Vagina (tissue), 2 donors: ENCODE measurements around the gene VCP. TPM values are rescaled to one million over a fixed set of nuclear protein-coding genes. Genes with fewer than 3 reads are reported as not detected.

ENCODE experiments used
- DNase-seq, 2 donors: peaks; one replicate each; pipeline ENCODE4 v3.0.0-alpha.2; 2017; ENCODE audit errors: extremely low spot score in 2 of 2
- H3K27ac ChIP-seq: fragments of 200-600 bp; sonication (generic); one replicate; pipeline ENCODE4 v1.5.1; 2019
- H3K27me3 ChIP-seq: fragments of 200-600 bp; sonication (generic); one replicate; pipeline ENCODE4 v1.5.1; 2019
- H3K36me3 ChIP-seq, 2 donors: fragments of 200-600 bp; sonication (generic); one replicate each; pipeline ENCODE4 v1.5.1; 2017 to 2019
- H3K4me1 ChIP-seq: fragments of 200-600 bp; sonication (generic); one replicate; pipeline ENCODE4 v1.5.1; 2019
- H3K4me3 ChIP-seq, 2 donors: fragments of 200-600 bp; sonication (generic); 1 replicate in 1 of 2; 2 replicates in 1 of 2; pipeline ENCODE4 v1.5.1; 2016 to 2019
- H3K9me3 ChIP-seq: fragments of 200-600 bp; sonication (generic); one replicate; pipeline ENCODE4 v1.5.1; 2019
- POLR2A ChIP-seq, 2 donors: fragments of 450-650 bp; IDR thresholded peaks; one replicate each; pipeline ENCODE4 v1.6.1; 2017; ENCODE audit warnings: antibody characterized with exemption in 2 of 2, mild to moderate bottlenecking in 2 of 2, moderate library complexity in 2 of 2
- POLR2AphosphoS5 ChIP-seq, 2 donors: sonication (generic); formaldehyde crosslinking; IDR thresholded peaks; one replicate each; pipeline ENCODE4 v1.9.0; 2017; ENCODE audit warnings: antibody characterized with exemption in 2 of 2, mild to moderate bottlenecking in 2 of 2, low read depth in 1 of 2; ENCODE audit not compliant: insufficient read depth in 1 of 2
- intact Hi-C: fragments of 100-400 bp; cut with DNase I; formaldehyde crosslinking; loops from one replicate; pipeline ENCODE4 v1.15.1; 2023
- total RNA-seq: library from RNA; depleted of rRNA; stranded (reverse); fragments of >200 nt; gene quantifications from one replicate; pipeline ENCODE4 v1.2.3, GENCODE V29; 2016
- TF ChIP-seq, protein P1 (sequence below), 3 experiments: fragments of 450-650 bp in 2 of 3; fragments of 200-600 bp in 1 of 3; sonication (generic) in 1 of 3; IDR thresholded peaks; one replicate each; pipeline ENCODE4 v1.5.1; 2017 to 2019; ENCODE audit warnings: antibody characterized with exemption in 3 of 3, mild to moderate bottlenecking in 2 of 3, moderate library complexity in 2 of 3

Gene VCP
- total RNA-seq = 130 TPM

DNA sequence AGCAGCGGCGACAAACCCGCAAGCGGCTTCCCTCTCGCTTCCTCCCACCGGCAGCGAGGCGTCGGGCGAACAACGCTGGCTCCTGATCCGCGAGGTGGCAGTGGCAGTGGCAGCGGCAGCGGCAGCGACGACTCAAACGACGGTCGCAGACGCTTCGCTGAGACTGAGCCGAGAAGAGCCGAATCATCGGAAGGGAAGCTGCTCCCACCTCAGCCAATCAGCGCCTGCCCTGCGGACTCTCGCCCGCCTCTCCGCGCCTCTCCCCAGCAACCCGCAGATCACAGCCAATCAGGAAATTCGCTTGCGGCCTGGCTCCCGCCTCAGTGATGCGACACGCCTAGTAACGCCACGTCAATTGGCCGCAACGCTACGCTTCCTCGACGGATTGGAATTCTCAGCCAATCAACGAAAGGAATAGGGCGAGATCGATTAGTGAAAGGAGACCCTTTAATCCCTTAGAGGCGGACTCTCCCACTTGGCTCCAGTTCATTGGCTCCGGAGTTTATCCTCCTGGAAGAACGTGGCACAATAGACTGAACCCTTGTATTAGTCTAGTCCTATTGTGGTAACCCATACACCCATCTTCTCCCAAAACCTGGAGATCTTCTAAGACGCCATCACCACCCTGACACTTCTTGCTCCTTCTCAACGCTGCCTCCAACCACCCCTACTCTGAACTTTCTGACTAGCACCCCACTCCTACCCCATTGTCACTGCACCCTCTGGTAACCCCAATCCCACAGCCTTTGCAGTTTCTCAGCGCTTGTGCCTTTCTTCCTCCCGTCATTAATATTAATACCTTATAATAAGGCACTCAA is at the start of gene VCP:
Gene VCP, minus strand, starts transcription at position 165 of the 818 bp plus-strand sequence. CDS start 272 bp downstream, outside the sequence.
- Histone ChIP-seq H3K27me3 (no peaks in the 10 kb centered on the region), H3K36me3 (peaks cover 0 to 6% of the 10 kb centered on the region in 2 donors), H3K27ac (peak within 1 kb of the TSS; percentile 96), H3K4me1 (peaks cover 42% of the 10 kb centered on the region), H3K4me3 (peak within 1 kb of the TSS; percentile 68 to 74), H3K9me3 (no peaks in the 10 kb centered on the region)
- TF ChIP-seq POLR2A (IDR thresholded peaks at IDR 0.05) (peak in 1 of 2 donors; percentile 88), POLR2AphosphoS5 (IDR thresholded peaks at IDR 0.05; ENCODE audit: insufficient read depth in 1 of 2, low read depth in 1 of 2) (peak; percentile 90 to 93)
- TF ChIP-seq, protein P1, sequence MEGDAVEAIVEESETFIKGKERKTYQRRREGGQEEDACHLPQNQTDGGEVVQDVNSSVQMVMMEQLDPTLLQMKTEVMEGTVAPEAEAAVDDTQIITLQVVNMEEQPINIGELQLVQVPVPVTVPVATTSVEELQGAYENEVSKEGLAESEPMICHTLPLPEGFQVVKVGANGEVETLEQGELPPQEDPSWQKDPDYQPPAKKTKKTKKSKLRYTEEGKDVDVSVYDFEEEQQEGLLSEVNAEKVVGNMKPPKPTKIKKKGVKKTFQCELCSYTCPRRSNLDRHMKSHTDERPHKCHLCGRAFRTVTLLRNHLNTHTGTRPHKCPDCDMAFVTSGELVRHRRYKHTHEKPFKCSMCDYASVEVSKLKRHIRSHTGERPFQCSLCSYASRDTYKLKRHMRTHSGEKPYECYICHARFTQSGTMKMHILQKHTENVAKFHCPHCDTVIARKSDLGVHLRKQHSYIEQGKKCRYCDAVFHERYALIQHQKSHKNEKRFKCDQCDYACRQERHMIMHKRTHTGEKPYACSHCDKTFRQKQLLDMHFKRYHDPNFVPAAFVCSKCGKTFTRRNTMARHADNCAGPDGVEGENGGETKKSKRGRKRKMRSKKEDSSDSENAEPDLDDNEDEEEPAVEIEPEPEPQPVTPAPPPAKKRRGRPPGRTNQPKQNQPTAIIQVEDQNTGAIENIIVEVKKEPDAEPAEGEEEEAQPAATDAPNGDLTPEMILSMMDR (IDR thresholded peaks at IDR 0.05) = no peak
- intact Hi-C loops = no loop called here
- DNase-seq = peak; percentile 98 to 99

DNA sequence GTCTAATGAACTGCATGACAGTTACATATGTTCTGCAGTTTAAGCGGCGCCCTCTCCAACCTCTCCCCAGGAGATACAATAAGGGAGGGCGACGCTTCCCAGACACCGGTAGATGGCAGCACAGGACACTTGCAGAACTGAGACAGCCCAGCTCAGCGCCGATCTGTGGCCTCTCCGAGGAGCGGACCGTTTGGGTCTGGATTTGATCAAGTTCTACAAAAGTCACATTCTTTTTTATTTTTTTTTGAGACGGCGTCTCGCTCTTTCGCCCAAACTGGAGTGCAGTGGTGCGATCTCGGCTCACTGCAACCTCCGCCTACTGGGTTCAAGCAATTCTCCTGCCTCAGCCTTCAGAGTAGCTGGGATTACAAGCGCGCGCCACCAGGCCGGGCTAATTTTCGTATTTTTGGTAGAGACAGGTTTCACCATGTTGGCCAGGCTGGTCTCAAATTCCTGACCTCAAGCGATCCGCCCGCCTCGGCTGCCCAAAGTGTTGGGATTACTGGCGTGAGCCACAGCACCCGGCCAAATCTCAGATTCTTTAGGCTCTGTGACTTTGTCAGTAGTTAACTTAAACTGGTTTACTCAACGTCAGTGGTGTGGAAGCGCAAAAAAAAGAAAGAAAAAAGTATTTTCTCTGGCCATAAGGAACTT is 44.6 kb upstream of the VCP start:
- Histone ChIP-seq H3K27me3 (no peaks in the 10 kb centered on the region), H3K36me3 (no peaks in the 10 kb centered on the region), H3K27ac (peak overlapping the region; percentile 95), H3K9me3 (no peaks in the 10 kb centered on the region), H3K4me3 (peak overlapping the region; percentile 43 to 51), H3K4me1 (peaks cover 41% of the 10 kb centered on the region)
- intact Hi-C loops = loop anchor here (5.0 kb wide), 1 partner anchor 360 kb away; no protein-coding TSS in a partner anchor
- no peak for DNase-seq
- TF ChIP-seq, protein P1 (IDR thresholded peaks at IDR 0.05) = peak; percentile 78 to 94 (median 85)
- TF ChIP-seq POLR2A (IDR thresholded peaks at IDR 0.05) (no peak), POLR2AphosphoS5 (IDR thresholded peaks at IDR 0.05; ENCODE audit: insufficient read depth in 1 of 2, low read depth in 1 of 2) (peak in 1 of 2 donors; percentile 38)

DNA sequence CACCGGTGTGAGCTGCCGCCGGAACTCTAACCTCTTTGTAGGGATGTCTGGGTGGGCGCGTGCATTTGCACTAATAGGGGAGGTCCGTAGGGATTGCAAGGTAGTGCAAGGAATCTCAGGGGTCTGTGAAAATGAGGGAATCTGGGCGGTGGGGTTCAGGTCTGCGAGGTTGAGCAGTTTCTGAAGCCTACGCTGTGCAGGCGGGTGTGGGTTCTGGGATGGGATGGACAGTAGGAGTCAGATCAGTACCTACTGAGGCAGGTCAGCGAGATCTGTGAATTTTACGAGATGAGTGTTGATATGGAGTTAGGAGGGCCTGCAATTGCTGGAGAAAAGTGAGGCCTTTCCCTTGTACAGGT is 44.1 kb upstream of the VCP start:
- intact Hi-C loops = loop anchor here (5.0 kb wide), 1 partner anchor 361 kb away; no protein-coding TSS in a partner anchor
- no peaks in the 10 kb centered on the region for H3K9me3 ChIP-seq
- H3K36me3 ChIP-seq = no peaks in the 10 kb centered on the region
- TF ChIP-seq POLR2AphosphoS5 (IDR thresholded peaks at IDR 0.05; ENCODE audit: insufficient read depth in 1 of 2, low read depth in 1 of 2) (no peak), POLR2A (IDR thresholded peaks at IDR 0.05) (no peak)
- TF ChIP-seq, protein P1 (IDR thresholded peaks at IDR 0.05) = no peak
- DNase-seq = no peak
- H3K27ac ChIP-seq = peak overlapping the region; percentile 95
- H3K4me1 ChIP-seq = peaks cover 45% of the 10 kb centered on the region
- no peaks in the 10 kb centered on the region for H3K27me3 ChIP-seq
- H3K4me3 ChIP-seq = peak overlapping the region; percentile 43 to 51

DNA sequence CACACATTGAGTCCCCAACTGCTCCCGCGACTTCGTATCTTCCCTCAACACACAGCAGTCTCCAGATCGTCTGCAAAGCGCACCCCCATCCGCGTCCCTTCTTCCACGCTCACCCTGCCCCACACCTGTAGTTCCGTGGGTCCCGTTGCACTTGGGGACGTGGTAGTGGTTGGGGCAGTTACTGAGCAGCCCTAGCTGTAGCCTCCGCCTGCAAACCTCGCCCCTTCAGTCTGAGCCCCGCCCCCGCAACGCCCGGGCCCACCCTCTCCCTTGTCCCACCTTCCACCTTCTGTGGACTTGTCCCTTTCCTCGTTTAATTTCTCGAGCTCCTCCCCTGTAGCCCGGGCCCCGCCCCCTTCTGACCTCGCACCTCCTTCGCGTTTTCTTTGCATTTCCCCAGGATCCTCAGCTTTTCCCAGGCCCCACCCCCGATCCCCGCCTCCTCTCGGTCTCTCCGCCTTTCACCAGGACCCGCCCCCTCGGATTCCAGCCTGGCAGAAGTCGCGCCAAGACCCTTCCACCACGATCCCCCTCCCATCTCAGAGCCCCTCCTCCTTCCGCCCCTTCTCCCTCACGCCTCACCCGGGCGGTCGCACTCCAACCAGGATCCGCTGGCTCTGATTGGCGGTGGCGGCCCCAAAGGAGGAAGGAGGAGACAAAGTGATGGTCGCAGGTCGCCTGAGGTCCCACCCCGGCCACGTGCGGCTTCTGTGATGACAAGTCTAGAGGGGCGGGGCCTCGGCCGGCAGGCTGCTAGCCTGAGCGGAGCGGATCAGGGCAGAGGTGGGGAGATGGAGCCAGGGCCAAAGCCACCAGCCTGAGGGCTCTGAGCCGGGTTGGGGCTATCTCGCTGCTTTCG is 43.5 kb upstream of the VCP start, which contains the start of gene ATOSB:
Gene ATOSB, minus strand, starts transcription at position 183 of the 859 bp plus-strand sequence. CDS start 7,588 bp downstream, outside the sequence.
- TF ChIP-seq, protein P1 (IDR thresholded peaks at IDR 0.05) = no peak
- peak in 1 of 2 donors; percentile 73 for TF ChIP-seq POLR2AphosphoS5 (IDR thresholded peaks at IDR 0.05; ENCODE audit: insufficient read depth in 1 of 2, low read depth in 1 of 2)
- TF ChIP-seq POLR2A (IDR thresholded peaks at IDR 0.05) = peak in 1 of 2 donors; percentile 32
- no peaks in the 10 kb centered on the region for H3K36me3 ChIP-seq
- peak within 1 kb of the TSS; percentile 43 to 51 for H3K4me3 ChIP-seq
- H3K27me3 ChIP-seq = no peaks in the 10 kb centered on the region
- intact Hi-C loops = loop anchor here (5.0 kb wide), 1 partner anchor 361 kb away; no protein-coding TSS in a partner anchor
- H3K4me1 ChIP-seq = peaks cover 47% of the 10 kb centered on the region
- no peaks in the 10 kb centered on the region for H3K9me3 ChIP-seq
- peak within 1 kb of the TSS; percentile 95 for H3K27ac ChIP-seq
- peak in 1 of 2 donors; percentile 99 for DNase-seq
